GM10248 (cell line): Measurements from ENCODE around the gene MKNK1.

ENCODE experiments used
- CTCF ChIA-PET: fragments of 300-600 bp; sonication (Branson Sonifier 250); formaldehyde crosslinking; extraction: SDS; loops from one replicate; lab custom pipeline; 2021; ENCODE audit warnings: antibody characterized with exemption; lab: Yijun Ruan, JAX
- POLR2A ChIA-PET: fragments of 350-650 bp; sonication (Branson Sonifier 250); formaldehyde crosslinking; extraction: SDS; loops from one replicate; lab custom pipeline; 2020; ENCODE audit warnings: antibody characterized with exemption; lab: Yijun Ruan, JAX
- DNase-seq: peaks from one replicate; pipeline ENCODE4 v3.0.0; 2012; ENCODE audit errors: extremely low spot score
- TF ChIP-seq, protein P1 (sequence below): IDR thresholded peaks from 2 replicates; pipeline ENCODE4 v1.5.1; 2012; ENCODE audit warnings: mild to moderate bottlenecking, low read depth; ENCODE audit errors: extremely low read depth, missing control alignments, control extremely low read depth

The MKNK1 gene

DNA sequence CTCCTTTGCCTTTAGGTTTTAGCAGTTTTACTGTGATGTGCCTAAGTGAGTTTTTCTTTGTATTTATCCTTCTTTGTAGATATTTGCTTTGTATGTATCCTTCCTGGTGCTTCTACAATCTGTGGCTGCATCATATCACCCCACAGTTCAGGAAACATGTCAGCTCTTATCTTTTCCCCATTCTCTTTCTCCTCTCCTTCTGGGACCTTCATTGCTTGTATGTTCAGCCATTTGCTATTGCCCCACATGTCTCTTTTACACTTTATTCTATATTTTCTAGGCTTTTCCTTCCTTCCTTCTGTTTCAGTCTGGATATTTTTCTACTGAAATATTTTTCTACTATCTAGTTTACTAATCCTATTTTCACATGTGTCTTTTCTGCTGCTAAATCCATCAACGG lies 67.5 kb downstream of the MKNK1 start:
- TF ChIP-seq, protein P1, sequence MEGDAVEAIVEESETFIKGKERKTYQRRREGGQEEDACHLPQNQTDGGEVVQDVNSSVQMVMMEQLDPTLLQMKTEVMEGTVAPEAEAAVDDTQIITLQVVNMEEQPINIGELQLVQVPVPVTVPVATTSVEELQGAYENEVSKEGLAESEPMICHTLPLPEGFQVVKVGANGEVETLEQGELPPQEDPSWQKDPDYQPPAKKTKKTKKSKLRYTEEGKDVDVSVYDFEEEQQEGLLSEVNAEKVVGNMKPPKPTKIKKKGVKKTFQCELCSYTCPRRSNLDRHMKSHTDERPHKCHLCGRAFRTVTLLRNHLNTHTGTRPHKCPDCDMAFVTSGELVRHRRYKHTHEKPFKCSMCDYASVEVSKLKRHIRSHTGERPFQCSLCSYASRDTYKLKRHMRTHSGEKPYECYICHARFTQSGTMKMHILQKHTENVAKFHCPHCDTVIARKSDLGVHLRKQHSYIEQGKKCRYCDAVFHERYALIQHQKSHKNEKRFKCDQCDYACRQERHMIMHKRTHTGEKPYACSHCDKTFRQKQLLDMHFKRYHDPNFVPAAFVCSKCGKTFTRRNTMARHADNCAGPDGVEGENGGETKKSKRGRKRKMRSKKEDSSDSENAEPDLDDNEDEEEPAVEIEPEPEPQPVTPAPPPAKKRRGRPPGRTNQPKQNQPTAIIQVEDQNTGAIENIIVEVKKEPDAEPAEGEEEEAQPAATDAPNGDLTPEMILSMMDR: no peak
- ChIA-PET POLR2A (no interaction called here), CTCF (interaction anchor here (1.3 to 16.4 kb wide), 3 partner anchors 9 to 97 kb away, joined by 3 to 169 read pairs (median 5); no protein-coding TSS in a partner anchor)
- DNase-seq: no peak

- DNase-seq: no peak
- POLR2A ChIA-PET: no interaction called here
- CTCF ChIA-PET: interaction anchor here (0.8 to 16.4 kb wide), 14 partner anchors 9 to 190 kb away, joined by 3 to 169 read pairs (median 4); partner anchors contain the start of gene KNCN
- TF ChIP-seq, protein P1: peak; percentile 57
Measured at GRCh38 chr1:46535063-46535462, 69.0 kb downstream of the MKNK1 start.

DNA sequence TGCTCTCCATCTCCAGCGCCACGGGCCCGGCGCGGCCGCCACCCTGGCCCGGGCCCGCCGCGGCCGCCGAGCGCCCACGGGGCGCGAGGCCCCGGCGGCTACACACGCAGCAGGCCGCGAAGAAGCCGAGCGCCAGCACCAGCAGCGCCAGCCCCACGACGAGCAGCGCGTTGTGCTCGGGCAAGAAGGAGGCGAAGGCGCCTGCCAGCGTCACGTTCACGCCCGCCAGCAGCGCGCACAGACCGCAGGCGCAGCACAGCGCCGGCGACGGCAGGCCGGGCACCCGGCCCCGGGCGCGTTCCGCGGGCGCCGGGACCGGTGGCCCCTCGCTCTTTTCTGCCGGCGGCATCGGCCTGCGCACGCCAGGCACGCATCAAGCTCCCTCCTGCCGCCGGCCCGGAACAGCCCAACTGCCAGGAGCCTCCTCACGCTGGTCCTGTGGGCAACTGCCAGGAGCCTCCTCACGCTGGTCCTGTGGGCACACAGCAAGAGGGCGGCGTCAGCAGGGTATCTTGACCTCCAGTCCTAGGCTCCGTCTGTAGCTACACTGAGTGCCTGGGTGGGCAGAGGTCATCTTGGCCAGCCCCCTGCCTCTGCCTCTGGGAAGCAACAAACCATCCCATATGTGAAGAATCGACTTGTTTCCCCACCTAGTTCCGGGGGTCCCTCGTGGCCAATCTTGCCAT lies 70.7 kb downstream of the MKNK1 start:
- no peak for DNase-seq
- TF ChIP-seq, protein P1: no peak
- CTCF ChIA-PET: interaction anchor here (0.7 to 16.4 kb wide), 12 partner anchors 7 to 192 kb away, joined by 3 to 169 read pairs (median 4); no protein-coding TSS in a partner anchor
- POLR2A ChIA-PET: no interaction called here

- ChIA-PET CTCF (interaction anchor here (0.7 to 16.4 kb wide), 11 partner anchors 10 to 193 kb away, joined by 3 to 169 read pairs (median 4); no protein-coding TSS in a partner anchor), POLR2A (no interaction called here)
- peak; percentile 76 for DNase-seq
- TF ChIP-seq, protein P1: peak; percentile 67
Measured at GRCh38 chr1:46532498-46533178, 71.4 kb downstream of the MKNK1 start.

DNA sequence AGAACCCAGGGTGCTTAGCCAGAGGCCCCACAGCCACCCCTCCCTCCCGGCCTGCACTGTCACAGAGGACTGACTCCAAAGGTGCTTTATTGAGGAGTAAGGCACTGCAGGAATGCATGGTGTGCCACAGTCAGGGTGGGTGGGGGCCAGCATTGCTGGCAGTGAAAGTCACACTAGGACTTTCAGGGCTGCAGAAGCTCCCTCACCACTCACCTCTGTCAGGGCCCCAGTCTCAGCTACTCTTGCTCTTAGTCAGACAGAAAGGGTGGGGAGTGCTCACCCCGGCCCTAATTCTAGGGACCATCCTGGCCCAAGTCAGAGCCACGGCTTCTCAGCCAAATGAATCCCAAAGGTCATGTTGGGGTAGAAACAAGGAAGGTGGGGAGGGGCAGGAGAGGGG lies 72.0 kb downstream of the MKNK1 start:
- DNase-seq: no peak
- ChIA-PET CTCF (interaction anchor here (1.7 to 16.4 kb wide), 4 partner anchors 17 to 90 kb away, joined by 4 to 169 read pairs (median 6); no protein-coding TSS in a partner anchor), POLR2A (no interaction called here)
- TF ChIP-seq, protein P1: no peak

GRCh38 chr1:46530791-46531409 lies 73.2 kb downstream of the MKNK1 start:
- CTCF ChIA-PET: interaction anchor here (1.2 to 16.4 kb wide), 6 partner anchors 11 to 195 kb away, joined by 3 to 169 read pairs (median 73); no protein-coding TSS in a partner anchor
- no peak for DNase-seq
- POLR2A ChIA-PET: no interaction called here
- TF ChIP-seq, protein P1: no peak
